Hepatocyte (in vitro differentiated cells): ENCODE measurements around the gene UBE2QL1. TPM values are rescaled to one million over a fixed set of nuclear protein-coding genes. Genes with fewer than 3 reads are reported as not detected.

Experiments
- DNase-seq: peaks from one replicate; pipeline ENCODE4 v3.0.0-alpha.2; 2016; ENCODE audit warnings: low spot score
- H2AFZ ChIP-seq: fragments of 200-600 bp; sonication (generic); 2 replicates; pipeline ENCODE4 v1.6.0; 2016; ENCODE audit warnings: antibody characterized with exemption, mild to moderate bottlenecking
- H3K27ac ChIP-seq: fragments of 200-600 bp; sonication (generic); 2 replicates; pipeline ENCODE4 v1.5.1; 2016; ENCODE audit warnings: mild to moderate bottlenecking
- H3K27me3 ChIP-seq: fragments of 200-600 bp; sonication (generic); 2 replicates; pipeline ENCODE4 v1.6.1; 2016
- H3K36me3 ChIP-seq: fragments of 200-600 bp; sonication (generic); replicated peaks from 2 replicates; pipeline ENCODE4 v1.5.1; 2016; ENCODE audit warnings: low read depth; ENCODE audit not compliant: insufficient read depth
- H3K4me1 ChIP-seq: fragments of 200-600 bp; sonication (generic); 2 replicates; pipeline ENCODE4 v1.5.1; 2016; ENCODE audit warnings: mild to moderate bottlenecking, moderate library complexity; ENCODE audit not compliant: insufficient read depth
- H3K4me2 ChIP-seq: fragments of 200-600 bp; sonication (generic); 2 replicates; pipeline ENCODE4 v1.6.0; 2016
- H3K4me3 ChIP-seq: fragments of 200-600 bp; sonication (generic); 2 replicates; pipeline ENCODE4 v1.5.1; 2016; ENCODE audit warnings: mild to moderate bottlenecking
- H3K79me2 ChIP-seq: fragments of 200-600 bp; sonication (generic); 2 replicates; pipeline ENCODE4 v1.6.0; 2017; ENCODE audit warnings: mild to moderate bottlenecking
- H3K9me2 ChIP-seq: fragments of 200-600 bp; sonication (generic); replicated peaks from 2 replicates; pipeline ENCODE4 v1.6.0; 2017; ENCODE audit warnings: mild to moderate bottlenecking; ENCODE audit not compliant: insufficient read depth
- H3K9me3 ChIP-seq: fragments of 200-600 bp; sonication (generic); 2 replicates; pipeline ENCODE4 v1.5.1; 2016; ENCODE audit warnings: low read depth, mild to moderate bottlenecking
- H4K20me1 ChIP-seq: fragments of 200-600 bp; sonication (generic); 2 replicates; pipeline ENCODE4 v1.6.0; 2016; ENCODE audit warnings: mild to moderate bottlenecking; ENCODE audit not compliant: insufficient read depth, poor library complexity, severe bottlenecking
- CTCF ChIP-seq: fragments of 200-600 bp; sonication (generic); IDR thresholded peaks from 2 replicates; pipeline ENCODE4 v1.5.1; 2016; ENCODE audit warnings: antibody characterized with exemption, mild to moderate bottlenecking; ENCODE audit not compliant: poor library complexity
- EZH2 ChIP-seq: fragments of 200-600 bp; sonication (generic); IDR thresholded peaks from 2 replicates; pipeline ENCODE4 v1.6.1; 2016; ENCODE audit warnings: antibody characterized with exemption, mild to moderate bottlenecking, borderline replicate concordance
- EZH2phosphoT487 ChIP-seq: fragments of 200-600 bp; sonication (generic); IDR thresholded peaks from one replicate; pipeline ENCODE4 v1.6.1; 2018; ENCODE audit warnings: antibody characterized with exemption, mild to moderate bottlenecking, low read depth, moderate library complexity; ENCODE audit not compliant: unreplicated experiment, severe bottlenecking
- WGBS: methylation state at CpG from one replicate; pipeline ENCODE4 v1.1.6; 2016; ENCODE audit warnings: low lambda C conversion rate; ENCODE audit errors: missing lambda C conversion rate; 5-methylcytosine and 5-hydroxymethylcytosine counted together
- polyA plus RNA-seq: library from polyadenylated mRNA; unstranded; fragments of >200 nt; fragmentation: Nextera tagmentation; extraction: Ambion mirVana; gene quantifications from 2 replicates; pipeline ENCODE4 v1.2.1, GENCODE V29; 2016
- total RNA-seq: library from RNA; depleted of rRNA; stranded (reverse); fragments of >200 nt; gene quantifications from 2 replicates; pipeline ENCODE4 v1.2.3, GENCODE V29; 2014

Gene UBE2QL1
- total and polyA plus RNA-seq, 2 experiments from 2014 or later: 0.17 TPM; not detected in 1

- no peaks in the 10 kb centered on the region for H4K20me1 ChIP-seq
- no peak overlapping the region for H3K27ac ChIP-seq
- H2AFZ ChIP-seq: no peak overlapping the region
- H3K4me2 ChIP-seq: no peak overlapping the region
- H3K9me3 ChIP-seq: no peaks in the 10 kb centered on the region
- no peaks in the 10 kb centered on the region for H3K79me2 ChIP-seq
- no peaks in the 10 kb centered on the region for H3K9me2 ChIP-seq
- H3K4me1 ChIP-seq: no peaks in the 10 kb centered on the region
- H3K27me3 ChIP-seq: peaks cover 2% of the 10 kb centered on the region
- H3K4me3 ChIP-seq: no peak overlapping the region
- 49% methylated on average over 6 of the region's 6 CpGs for WGBS
- H3K36me3 ChIP-seq: no peaks in the 10 kb centered on the region
- no peak for DNase-seq
- TF ChIP-seq EZH2phosphoT487 (no peak), CTCF (no peak), EZH2 (no peak)
Measured at GRCh38 chr5:6407558-6408259, 41.0 kb upstream of the UBE2QL1 start.

GRCh38 chr5:6408260-6408596 is 40.4 kb upstream of the UBE2QL1 start:
- Histone ChIP-seq H3K4me2 (no peak overlapping the region), H3K79me2 (no peaks in the 10 kb centered on the region), H3K27me3 (peaks cover 2% of the 10 kb centered on the region), H3K27ac (no peak overlapping the region), H3K4me1 (no peaks in the 10 kb centered on the region), H3K9me3 (no peaks in the 10 kb centered on the region), H4K20me1 (no peaks in the 10 kb centered on the region), H3K9me2 (no peaks in the 10 kb centered on the region), H3K4me3 (no peak overlapping the region), H2AFZ (no peak overlapping the region), H3K36me3 (no peaks in the 10 kb centered on the region)
- no peak for DNase-seq
- 71% methylated on average over 5 of the region's 5 CpGs for WGBS
- TF ChIP-seq EZH2: no peak
- no peak for TF ChIP-seq CTCF
- no peak for TF ChIP-seq EZH2phosphoT487

- H3K27ac ChIP-seq: no peak overlapping the region
- peaks cover 2% of the 10 kb centered on the region for H3K27me3 ChIP-seq
- no peak for DNase-seq
- H4K20me1 ChIP-seq: no peaks in the 10 kb centered on the region
- no peaks in the 10 kb centered on the region for H3K36me3 ChIP-seq
- no peak overlapping the region for H3K4me2 ChIP-seq
- H3K4me3 ChIP-seq: no peak overlapping the region
- no peaks in the 10 kb centered on the region for H3K79me2 ChIP-seq
- H3K9me2 ChIP-seq: no peaks in the 10 kb centered on the region
- no peaks in the 10 kb centered on the region for H3K4me1 ChIP-seq
- 84% methylated on average over 8 of the region's 8 CpGs for WGBS
- no peaks in the 10 kb centered on the region for H3K9me3 ChIP-seq
- no peak for TF ChIP-seq EZH2
- TF ChIP-seq EZH2phosphoT487: no peak
- TF ChIP-seq CTCF: no peak
- H2AFZ ChIP-seq: no peak overlapping the region
Measured at GRCh38 chr5:6408627-6409446, 39.8 kb upstream of the UBE2QL1 start.
